NCI-H1436 treated with DMSO at 0.1 percent for 48 hours (cell line): ENCODE results near the gene RBM43.
A peak's percentile ranks its signal among the peaks of the same experiment; 100 is the strongest.
"Not testable (repeated sequence)": the region's sequence is repeated elsewhere in the genome, so short reads cannot be mapped to it uniquely, and the experiment has no call there.

Source experiments
- DNase-seq: peaks from one replicate; lab custom pipeline; 2025; lab: John Stamatoyannopoulos, UW

Gene RBM43

GRCh38 chr2:151261231-151261976, at the start of gene RBM43:
TSS of gene RBM43 (minus strand) at chr2:151261863. CDS start at chr2:151261727, 136 bp downstream.
- peak; percentile 20 for DNase-seq

- not testable (repeated sequence) for DNase-seq
Measured at GRCh38 chr2:151310313-151310712, 48.6 kb upstream of the RBM43 start.

GRCh38 chr2:151306621-151307020, 45.0 kb upstream of the RBM43 start:
- no peak for DNase-seq

- DNase-seq: no peak
Measured at GRCh38 chr2:151305129-151305691, 43.5 kb upstream of the RBM43 start.

- no peak for DNase-seq
Measured at GRCh38 chr2:151302879-151303278, 41.2 kb upstream of the RBM43 start.

- no peak for DNase-seq
Measured at GRCh38 chr2:151302404-151302803, 40.7 kb upstream of the RBM43 start.

GRCh38 chr2:151299920-151300539, 38.4 kb upstream of the RBM43 start:
- no peak for DNase-seq

- no peak for DNase-seq
Measured at GRCh38 chr2:151297882-151298281, 36.2 kb upstream of the RBM43 start.

- DNase-seq: not testable (repeated sequence)
Measured at GRCh38 chr2:151295926-151296325, 34.3 kb upstream of the RBM43 start.

GRCh38 chr2:151292546-151292945, 30.9 kb upstream of the RBM43 start:
- no peak for DNase-seq

GRCh38 chr2:151292141-151292540, 30.5 kb upstream of the RBM43 start:
- DNase-seq: no peak

- DNase-seq: no peak
Measured at GRCh38 chr2:151291224-151291623, 29.6 kb upstream of the RBM43 start.

GRCh38 chr2:151289972-151290866, 28.6 kb upstream of the RBM43 start:
- DNase-seq: no peak

- DNase-seq: no peak
Measured at GRCh38 chr2:151287513-151288250, 26.0 kb upstream of the RBM43 start.

- no peak for DNase-seq
Measured at GRCh38 chr2:151282401-151282800, 20.7 kb upstream of the RBM43 start.

GRCh38 chr2:151280271-151280670, 18.6 kb upstream of the RBM43 start:
- DNase-seq: no peak

- no peak for DNase-seq
Measured at GRCh38 chr2:151278487-151278886, 16.8 kb upstream of the RBM43 start.

GRCh38 chr2:151277067-151277466, 15.4 kb upstream of the RBM43 start:
- DNase-seq: no peak

- no peak for DNase-seq
Measured at GRCh38 chr2:151275291-151275690, 13.6 kb upstream of the RBM43 start.

- no peak for DNase-seq
Measured at GRCh38 chr2:151271824-151272223, 10.2 kb upstream of the RBM43 start.

- no peak for DNase-seq
Measured at GRCh38 chr2:151269798-151270568, 8.3 kb upstream of the RBM43 start.
